Keratinocyte (primary cell): ENCODE data around the gene SULT2B1. TPM values are rescaled to one million over a fixed set of nuclear protein-coding genes. Genes with fewer than 3 reads are reported as not detected.

Experiments used
- DNase-seq: peaks from one replicate; pipeline ENCODE4 v3.0.0-alpha.2; 2011; ENCODE audit warnings: low read depth, missing footprints, low spot score
- FAIRE-seq: peaks from 2 replicates; lab custom pipeline; 2011; peaks lifted over from hg19 to GRCh38; lab: Jason Lieb, UNC
- H2AFZ ChIP-seq: 2 replicates; pipeline ENCODE4 v1.6.0; 2012; ENCODE audit warnings: low read length, control low read depth, inconsistent platforms; ENCODE audit not compliant: control insufficient read depth
- H3K27ac ChIP-seq: 2 replicates; pipeline ENCODE4 v1.5.1; 2011; ENCODE audit warnings: low read length; ENCODE audit not compliant: control insufficient read depth, insufficient read depth
- H3K27me3 ChIP-seq: 3 replicates; pipeline ENCODE4 v1.6.0; 2011; ENCODE audit warnings: low read length; ENCODE audit not compliant: control insufficient read depth, insufficient read depth; ENCODE audit errors: extremely low read depth
- H3K36me3 ChIP-seq, 2 experiments: 2 replicates in 1 of 2; 3 replicates in 1 of 2; pipeline ENCODE4 v1.5.1; 2011; ENCODE audit warnings: low read length in 2 of 2, mild to moderate bottlenecking in 1 of 2; ENCODE audit not compliant: control insufficient read depth in 2 of 2, insufficient read depth in 2 of 2; ENCODE audit errors: extremely low read depth in 1 of 2
- H3K4me1 ChIP-seq: 3 replicates; pipeline ENCODE4 v1.5.1; 2011; ENCODE audit warnings: low read length; ENCODE audit not compliant: control insufficient read depth, insufficient read depth; ENCODE audit errors: extremely low read depth
- H3K4me2 ChIP-seq: 3 replicates; pipeline ENCODE4 v1.6.0; 2011; ENCODE audit warnings: low read depth, low read length; ENCODE audit not compliant: control insufficient read depth, insufficient read depth; ENCODE audit errors: extremely low read depth
- H3K4me3 ChIP-seq, 3 experiments: fragments of 200-600 bp in 1 of 3; sonication (generic) in 1 of 3; 2 replicates in 2 of 3; 3 replicates in 1 of 3; pipeline ENCODE4 v1.5.1; 2011 to 2016; ENCODE audit warnings: low read length in 3 of 3, mild to moderate bottlenecking in 3 of 3, control low read depth in 2 of 3, inconsistent platforms in 1 of 3, low read depth in 1 of 3, mixed read lengths in 1 of 3, mixed run types in 1 of 3, moderate library complexity in 1 of 3; ENCODE audit not compliant: control insufficient read depth in 2 of 3, insufficient read depth in 2 of 3; ENCODE audit errors: extremely low read depth in 1 of 3
- H3K79me2 ChIP-seq: 2 replicates; pipeline ENCODE4 v1.6.0; 2012; ENCODE audit warnings: low read length; ENCODE audit not compliant: control insufficient read depth, insufficient read depth
- H3K9ac ChIP-seq: 3 replicates; pipeline ENCODE4 v1.6.0; 2011; ENCODE audit warnings: low read length; ENCODE audit not compliant: control insufficient read depth, insufficient read depth; ENCODE audit errors: extremely low read depth
- H3K9me1 ChIP-seq: 3 replicates; pipeline ENCODE4 v1.6.0; 2011; ENCODE audit warnings: low read length; ENCODE audit not compliant: control insufficient read depth, insufficient read depth; ENCODE audit errors: extremely low read depth
- H3K9me3 ChIP-seq: 2 replicates; pipeline ENCODE4 v1.5.1; 2012; ENCODE audit warnings: low read depth, low read length; ENCODE audit not compliant: control insufficient read depth
- H4K20me1 ChIP-seq: 3 replicates; pipeline ENCODE4 v1.6.0; 2011; ENCODE audit warnings: low read length; ENCODE audit not compliant: control insufficient read depth, insufficient read depth; ENCODE audit errors: extremely low read depth
- CTCF ChIP-seq, 3 experiments: IDR thresholded peaks in 1 of 3; conservative IDR thresholded peaks in 1 of 3; optimal IDR thresholded peaks in 1 of 3; 2 replicates in 2 of 3; 3 replicates in 1 of 3; pipeline versions ENCODE3 to v1.5.1; 2011; ENCODE audit warnings: low read length in 3 of 3, mild to moderate bottlenecking in 3 of 3, moderate library complexity in 2 of 3, control low read depth in 1 of 3, inconsistent platforms in 1 of 3; ENCODE audit not compliant: insufficient read depth in 2 of 3; ENCODE audit errors: extremely low read depth in 1 of 3
- EZH2 ChIP-seq: IDR thresholded peaks from one replicate; pipeline ENCODE4 v1.6.1; 2012; ENCODE audit warnings: inconsistent platforms, mild to moderate bottlenecking, low read length, moderate library complexity
- dilution Hi-C: fragments of 300-500 bp; cut with MboI; formaldehyde crosslinking; loops from one replicate; pipeline ENCODE4 v1.7.0; 2020; ENCODE audit warnings: low sequenced_read_pairs; ENCODE audit not compliant: extremely low pct_ligation_motif_present
- polyA plus RNA-seq, 5 experiments: library from polyadenylated mRNA; depleted of rRNA in 3 of 5; stranded (reverse) in 3 of 5; stranded (forward) in 1 of 5; unstranded in 1 of 5; fragments of >200 nt; gene quantifications; 1 replicate in 1 of 5; 2 replicates in 3 of 5; 3 replicates in 1 of 5; pipeline versions ENCODE4 v1.2.1 to v1.2.3, GENCODE V29; 2011 to 2012; ENCODE audit warnings: missing spikeins in 2 of 5, low read depth in 1 of 5, low replicate concordance in 1 of 5

SULT2B1 gene
- polyA plus RNA-seq, 1 donor (not counting 4 experiments of a cell fraction or from before 2014, with no cell fraction given) = 6.0 TPM

- Histone ChIP-seq H3K4me1 (peaks cover 29% of the 10 kb centered on the region), H3K79me2 (no peaks in the 10 kb centered on the region), H3K27ac (no peak overlapping the region), H3K9me1 (no peaks in the 10 kb centered on the region), H3K9me3 (no peaks in the 10 kb centered on the region), H3K36me3 (no peaks in the 10 kb centered on the region), H2AFZ (no peak overlapping the region), H3K4me2 (peak overlapping the region; percentile 37), H3K4me3 (peak overlapping the region in 1 of 3 experiments; percentile 26), H3K27me3 (peaks cover 3% of the 10 kb centered on the region), H4K20me1 (no peaks in the 10 kb centered on the region), H3K9ac (no peak overlapping the region)
- no peak for DNase-seq
- dilution Hi-C loops = no loop called here
- FAIRE-seq = no peak
- no peak for TF ChIP-seq CTCF (optimal IDR thresholded peaks at IDR 0.05 in 1 of 3, IDR thresholded peaks at IDR 0.05 in 1 of 3, conservative IDR thresholded peaks at IDR 0.05 in 1 of 3; ENCODE audit: extremely low read depth in 1 of 3, insufficient read depth in 2 of 3, low read length in 3 of 3)
- no peak for TF ChIP-seq EZH2
Measured at GRCh38 chr19:48552406-48553322, 692 bp downstream of the SULT2B1 start.

- dilution Hi-C loops = no loop called here
- no peak for DNase-seq
- peak overlapping the region; percentile 32 for H3K4me2 ChIP-seq
- no peaks in the 10 kb centered on the region for H3K79me2 ChIP-seq
- peak; percentile 41 for FAIRE-seq
- H3K4me3 ChIP-seq = peak overlapping the region in 1 of 3 experiments; percentile 6
- no peaks in the 10 kb centered on the region for H3K9me1 ChIP-seq
- no peaks in the 10 kb centered on the region for H3K9me3 ChIP-seq
- H3K9ac ChIP-seq = no peak overlapping the region
- H3K36me3 ChIP-seq = no peaks in the 10 kb centered on the region
- no peak overlapping the region for H3K27ac ChIP-seq
- TF ChIP-seq CTCF (optimal IDR thresholded peaks at IDR 0.05 in 1 of 3, IDR thresholded peaks at IDR 0.05 in 1 of 3, conservative IDR thresholded peaks at IDR 0.05 in 1 of 3; ENCODE audit: extremely low read depth in 1 of 3, insufficient read depth in 2 of 3, low read length in 3 of 3) (no peak), EZH2 (no peak)
- H4K20me1 ChIP-seq = no peaks in the 10 kb centered on the region
- peaks cover 33% of the 10 kb centered on the region for H3K4me1 ChIP-seq
- peaks cover 3% of the 10 kb centered on the region for H3K27me3 ChIP-seq
- H2AFZ ChIP-seq = no peak overlapping the region
Measured at GRCh38 chr19:48553676-48554384, 1.9 kb downstream of the SULT2B1 start.
